HG02973 (cell line): ENCODE results near the gene NUP98.

ENCODE experiments used
- ATAC-seq: cut with Tn5 transposase; IDR thresholded peaks from one replicate; pipeline ENCODE4 v1.9.1; 2021; ENCODE audit warnings: moderate library complexity; ENCODE audit not compliant: unreplicated experiment

Gene NUP98

DNA sequence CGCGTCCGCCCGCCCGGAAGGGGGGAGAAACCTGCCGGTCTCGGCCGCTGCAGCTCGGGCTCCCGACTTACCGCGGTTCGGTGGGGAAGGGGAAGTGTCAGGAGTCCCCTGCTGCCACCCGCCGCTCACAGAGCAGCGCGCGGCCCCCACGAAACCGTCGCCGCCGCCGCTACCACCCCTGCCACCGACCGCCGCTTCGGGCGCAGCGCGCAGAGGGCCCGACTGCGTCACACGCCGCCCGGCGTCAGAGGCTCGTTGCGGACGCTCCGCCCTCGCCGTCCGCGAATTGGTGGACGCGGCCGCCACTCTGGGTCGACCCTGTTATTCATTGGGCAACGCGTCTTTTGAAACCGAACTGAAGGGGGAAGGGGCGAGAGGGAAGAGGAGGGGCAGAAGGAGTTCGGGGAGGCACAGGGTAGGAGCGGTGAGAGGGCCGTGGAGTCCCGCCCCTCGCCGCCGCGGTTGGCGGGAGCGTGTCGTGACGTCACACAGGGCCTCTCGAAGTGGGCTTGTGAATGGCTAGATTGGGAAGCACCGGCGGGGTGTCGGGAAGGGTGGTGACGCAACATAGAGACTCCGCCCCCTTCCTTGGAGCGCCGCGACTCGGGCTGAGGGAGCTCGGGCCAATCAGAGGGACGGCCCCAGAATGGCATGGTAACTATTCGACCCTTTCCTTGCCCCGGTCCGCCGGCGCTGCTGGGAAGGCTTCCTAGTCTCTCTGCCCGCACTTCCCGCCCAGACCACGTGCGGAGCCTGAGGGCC lies at the start of gene NUP98:
Gene NUP98, minus strand, starts transcription at position 226 of the 762 bp plus-strand sequence. CDS start 15,437 bp downstream, outside the sequence.
- ATAC-seq: peak; percentile 91

GRCh38 chr11:3845670-3846069 lies 48.3 kb upstream of the NUP98 start:
- no peak for ATAC-seq

GRCh38 chr11:3845246-3845645 lies 47.9 kb upstream of the NUP98 start:
- ATAC-seq: no peak

- no peak for ATAC-seq
These were observed 46.0 kb upstream of the NUP98 start for GRCh38 chr11:3843326-3843725.

DNA sequence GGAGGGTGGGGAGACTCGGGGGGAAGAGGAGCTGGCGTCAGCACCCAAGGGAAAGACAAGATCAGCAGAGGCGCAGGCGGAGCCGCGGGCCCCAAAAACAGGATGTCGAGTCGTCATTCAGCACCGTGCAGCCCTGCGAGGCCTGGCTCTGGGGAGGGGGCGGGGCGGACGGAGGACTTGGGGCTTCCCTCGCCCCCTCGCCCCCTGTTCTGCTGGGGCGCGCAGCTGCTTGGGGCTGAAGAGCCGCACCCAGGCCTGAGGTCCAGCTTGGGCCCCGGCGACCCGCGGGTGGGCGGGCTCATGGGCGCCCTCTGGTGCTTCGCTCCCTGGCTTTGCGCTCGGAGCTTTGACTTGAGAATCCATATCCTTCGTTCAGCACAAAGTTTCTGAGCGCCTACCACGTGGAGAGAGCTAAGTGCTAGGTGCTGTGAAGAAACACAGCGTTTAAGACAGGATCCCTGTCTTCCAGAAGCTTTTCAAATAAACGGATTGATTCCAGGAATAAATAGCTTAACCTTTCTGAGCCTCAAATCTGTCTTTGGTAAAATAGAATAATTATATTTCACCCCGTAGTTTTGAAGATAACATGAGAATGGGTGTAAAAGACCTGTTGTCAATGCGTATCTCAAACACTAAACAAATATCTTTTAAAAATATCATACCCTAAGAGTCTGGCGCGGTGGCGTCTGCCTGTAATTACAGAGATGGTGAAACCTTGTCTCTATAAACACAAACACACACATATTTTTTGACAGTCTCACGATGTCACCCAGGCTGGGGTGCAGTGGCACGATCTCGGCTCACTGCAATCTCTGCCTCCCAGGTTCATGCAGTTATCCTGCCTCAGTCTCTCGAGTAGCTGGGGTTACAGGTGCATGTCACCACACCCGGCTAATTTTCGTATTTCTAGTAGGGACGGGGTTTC lies 44.3 kb upstream of the NUP98 start:
- peak; percentile 49 for ATAC-seq

DNA sequence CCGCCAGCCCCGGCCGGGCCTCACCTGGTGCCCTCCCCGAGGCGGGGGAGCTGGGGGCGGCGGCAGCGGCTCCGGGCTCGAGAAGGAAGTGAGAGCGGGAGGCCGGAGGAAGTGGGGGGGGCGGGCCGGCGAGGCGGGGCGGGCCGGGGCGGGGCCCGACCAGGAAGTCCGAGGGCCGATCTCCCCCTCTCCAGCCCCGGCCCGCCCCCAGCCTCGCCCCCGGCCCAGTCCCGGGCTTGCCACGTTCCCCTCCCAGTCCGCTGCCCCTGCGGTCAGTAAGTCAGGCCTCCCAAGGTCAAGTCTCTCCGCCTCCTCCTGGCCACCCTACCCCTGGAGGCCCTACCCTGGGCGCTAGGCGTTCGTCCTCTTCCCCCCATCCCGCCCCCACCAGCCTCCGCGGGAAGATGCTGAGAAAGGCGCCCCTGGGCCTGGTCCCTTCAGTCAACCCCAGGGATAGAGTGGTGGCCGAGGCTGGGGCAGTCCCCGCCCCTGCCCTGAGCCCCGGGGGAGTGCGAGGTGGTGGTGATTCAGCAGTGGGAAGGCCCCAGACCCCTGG lies 43.6 kb upstream of the NUP98 start, which contains the start of gene RHOG:
Gene RHOG, minus strand, starts transcription at position 90 of the 556 bp plus-strand sequence. CDS start 12,821 bp downstream, outside the sequence.
- peak; percentile 42 for ATAC-seq

DNA sequence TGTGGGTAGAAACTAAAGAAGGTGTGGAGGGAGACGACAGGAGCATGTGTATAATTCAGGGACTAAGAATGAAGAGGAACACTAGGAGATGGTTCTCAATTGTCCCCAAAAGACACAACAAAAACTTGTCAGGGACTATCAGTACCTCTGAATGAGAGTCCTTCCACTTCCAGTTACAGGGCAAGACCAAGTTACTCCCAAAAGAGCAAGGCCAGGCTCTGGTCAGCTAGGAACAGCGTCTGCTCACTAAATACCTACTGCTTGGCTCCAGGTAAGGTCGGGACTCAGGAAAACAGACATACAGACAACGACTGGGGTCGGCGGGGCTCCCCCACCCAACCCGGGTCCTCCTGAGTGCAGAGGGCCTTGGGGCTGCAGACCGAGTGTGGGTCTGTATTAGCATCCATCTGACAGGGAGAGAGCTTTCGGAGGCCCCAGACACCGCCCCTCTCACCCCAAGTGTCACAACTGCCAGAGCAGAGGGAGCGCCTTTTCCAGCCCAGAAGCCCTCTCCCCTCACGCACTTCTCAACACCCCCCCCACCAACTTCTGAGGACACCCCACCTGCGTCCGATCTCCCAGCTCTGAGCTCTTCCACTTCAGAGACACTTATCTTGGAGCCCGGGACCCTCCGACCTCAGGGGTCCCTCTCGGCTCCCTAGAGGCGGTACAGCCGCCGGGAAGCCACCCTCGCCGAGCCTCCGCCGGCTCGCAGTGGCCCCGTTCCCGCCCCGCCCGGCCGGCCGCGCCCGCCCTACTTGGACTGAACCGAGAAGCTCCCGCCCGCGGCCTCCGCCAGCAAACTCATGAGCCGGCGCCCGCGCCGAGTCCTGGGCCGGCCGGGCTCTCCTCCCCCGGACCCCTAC lies 42.9 kb upstream of the NUP98 start:
- no peak for ATAC-seq

GRCh38 chr11:3838504-3838903 lies 41.1 kb upstream of the NUP98 start:
- no peak for ATAC-seq

GRCh38 chr11:3837793-3838192 lies 40.4 kb upstream of the NUP98 start:
- ATAC-seq: no peak

- no peak for ATAC-seq
These were observed 39.5 kb upstream of the NUP98 start for GRCh38 chr11:3836903-3837302.

- ATAC-seq: no peak
These were observed 38.4 kb upstream of the NUP98 start for GRCh38 chr11:3835751-3836150.

DNA sequence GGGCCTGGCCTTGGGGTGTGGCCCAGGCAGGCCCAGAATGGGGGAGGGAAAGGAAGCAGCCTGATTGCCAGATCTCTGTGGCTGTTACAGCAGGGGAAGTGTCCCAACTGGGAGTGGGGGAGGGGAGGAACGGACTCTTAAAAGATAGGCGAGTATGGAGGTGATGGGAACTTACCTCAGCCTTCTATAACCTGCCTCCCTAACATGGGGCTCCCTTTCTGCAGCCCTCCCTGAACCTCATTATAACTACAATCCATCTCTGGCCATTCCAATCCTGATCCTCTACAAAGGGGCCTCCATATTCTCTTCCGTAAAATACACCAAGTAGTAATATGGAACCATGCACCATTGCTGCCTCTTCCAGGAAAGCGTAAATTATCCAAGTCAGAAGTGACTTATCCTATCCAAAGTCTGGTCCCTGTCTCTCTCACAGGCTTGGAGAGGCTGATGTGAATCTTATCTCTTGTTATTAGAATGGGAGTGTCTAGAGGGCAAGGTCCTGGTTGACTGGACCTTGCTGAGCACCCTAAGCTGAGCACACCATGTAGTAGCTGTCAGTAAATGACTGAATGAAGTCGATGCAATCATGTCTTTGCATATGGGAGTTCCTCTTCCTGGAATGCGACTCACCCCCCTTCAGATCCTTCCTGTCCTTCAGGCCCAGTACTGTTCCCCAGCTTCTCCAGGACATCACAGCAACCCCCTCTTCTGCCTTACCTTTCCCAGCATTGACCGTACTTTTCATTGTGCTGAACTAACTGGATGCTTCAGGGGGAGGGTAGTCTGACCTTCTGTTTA lies 37.5 kb upstream of the NUP98 start:
- no peak for ATAC-seq

DNA sequence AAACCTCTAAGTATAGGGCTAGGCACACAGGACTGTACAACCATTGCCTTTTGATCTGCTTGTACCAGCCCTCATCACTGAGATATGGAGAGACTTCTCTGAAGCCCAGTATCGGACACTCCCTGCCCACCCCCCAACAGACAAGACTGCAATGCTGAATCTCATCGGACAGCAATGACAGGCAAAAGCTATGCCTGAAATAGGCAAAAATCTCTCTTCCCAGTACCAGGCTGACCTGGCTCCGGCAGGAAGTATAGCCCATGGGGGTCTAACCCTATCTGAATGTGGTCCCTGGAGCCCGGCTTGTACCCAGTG lies 37.0 kb upstream of the NUP98 start:
- ATAC-seq: no peak

DNA sequence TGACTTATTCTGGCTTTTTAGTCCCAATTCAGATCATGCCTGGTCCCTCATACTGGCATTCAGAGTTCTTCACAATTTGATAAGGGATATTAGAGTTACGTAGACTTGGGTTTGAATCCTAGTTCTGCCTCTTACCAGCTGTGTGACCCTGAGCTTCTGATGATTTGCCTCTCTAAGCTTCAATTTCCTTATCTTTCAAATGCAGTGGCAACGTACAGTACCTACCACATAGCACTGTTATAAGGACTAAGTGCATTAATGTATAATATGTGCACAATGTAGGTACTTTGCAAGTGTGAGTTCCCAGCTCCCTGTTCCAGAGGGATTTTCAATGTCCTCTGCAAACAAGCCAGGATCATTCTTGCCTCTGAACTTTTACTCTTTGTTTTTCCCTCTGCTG lies 36.1 kb upstream of the NUP98 start:
- no peak for ATAC-seq

DNA sequence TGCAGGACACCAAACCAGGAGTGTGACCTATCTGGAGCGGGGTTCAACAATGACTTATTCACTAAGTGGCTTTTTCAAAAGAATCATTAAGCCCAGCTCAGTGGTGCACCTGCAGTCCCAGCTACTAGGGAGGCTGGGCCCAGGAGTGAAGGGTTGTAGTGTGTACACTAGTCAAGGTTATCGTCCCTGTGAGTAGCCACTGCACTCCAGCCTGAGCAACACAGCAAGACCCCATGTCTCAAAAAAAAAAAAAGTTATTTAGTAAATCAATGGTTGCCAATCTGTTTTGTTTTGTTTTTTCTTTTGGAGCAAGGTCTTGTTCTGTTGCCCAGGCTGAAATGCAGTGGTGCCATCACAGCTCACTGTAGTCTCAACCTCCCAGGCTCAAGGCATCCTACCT lies 35.5 kb upstream of the NUP98 start:
- ATAC-seq: no peak

DNA sequence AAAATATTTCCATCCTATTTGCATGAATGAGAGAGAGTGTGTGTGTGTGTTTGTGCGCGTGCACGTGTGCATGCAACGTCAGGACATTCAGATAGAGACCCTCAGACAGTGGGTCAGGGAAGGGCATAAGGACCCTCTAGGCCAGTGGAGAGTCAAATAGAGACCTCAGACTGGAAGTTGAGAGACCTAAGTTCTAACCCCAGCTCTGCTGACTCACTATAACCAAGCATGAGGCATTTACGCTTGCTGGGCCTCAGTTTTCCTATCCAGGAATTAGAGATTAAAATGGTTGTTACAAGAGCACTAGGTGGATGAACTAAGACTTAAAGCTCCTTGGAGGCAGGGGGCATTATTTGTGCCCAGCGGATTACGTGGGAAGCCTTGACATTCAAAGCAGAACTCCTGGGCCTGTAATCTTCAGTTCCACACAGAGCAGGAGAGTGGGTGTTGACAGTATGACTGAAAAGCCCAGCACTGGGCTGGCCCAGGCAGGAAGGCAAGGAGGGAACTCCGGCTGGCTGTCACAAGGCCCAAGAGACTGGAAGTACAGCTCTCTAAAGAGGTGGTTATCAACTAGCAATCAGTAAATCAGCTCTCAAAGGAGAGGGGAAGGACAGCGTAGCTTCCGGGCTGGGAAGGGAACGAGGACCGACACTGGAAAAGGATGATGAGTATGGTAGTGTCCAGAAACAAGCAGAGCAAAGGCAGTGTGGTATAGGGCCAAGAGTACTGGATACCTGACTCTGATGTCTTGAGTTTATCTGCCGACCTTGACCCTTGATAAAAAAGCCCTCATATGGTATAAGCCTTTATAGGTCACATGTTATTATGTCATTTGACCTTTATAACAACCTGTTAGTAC lies 34.3 kb upstream of the NUP98 start:
- no peak for ATAC-seq

GRCh38 chr11:3830730-3831129 lies 33.4 kb upstream of the NUP98 start:
- ATAC-seq: no peak

DNA sequence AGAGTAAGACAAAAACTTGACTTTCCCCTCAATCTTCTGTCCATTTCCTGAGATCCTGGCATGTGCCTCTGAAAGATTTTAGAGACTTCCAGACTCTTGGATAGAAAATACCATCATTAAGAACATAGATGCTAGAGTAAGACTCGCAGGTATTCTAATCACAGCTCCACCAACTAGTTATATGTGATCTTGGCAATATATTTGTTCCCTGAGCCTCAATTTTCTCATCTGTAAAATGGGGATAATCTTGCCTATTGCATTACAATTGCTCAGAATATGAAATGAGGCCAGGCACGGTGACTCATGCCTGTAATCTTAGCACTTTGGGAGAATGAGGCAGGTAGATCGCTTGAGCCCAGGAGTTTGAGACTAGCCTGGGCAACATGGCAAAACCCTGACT lies 32.7 kb upstream of the NUP98 start:
- no peak for ATAC-seq
